GM19023 (cell line): Measurements from ENCODE around the gene CEACAM4.

Source experiments
- ATAC-seq: cut with Tn5 transposase; IDR thresholded peaks from one replicate; pipeline ENCODE4 v1.9.1; 2021; ENCODE audit warnings: mild to moderate bottlenecking, moderate library complexity; ENCODE audit not compliant: unreplicated experiment

Gene CEACAM4

GRCh38 chr19:41617941-41618730 is 8.7 kb downstream of the CEACAM4 start:
- no peak for ATAC-seq

- no peak for ATAC-seq
Measured at GRCh38 chr19:41616792-41617621, 9.9 kb downstream of the CEACAM4 start.

GRCh38 chr19:41615207-41615606 is 11.7 kb downstream of the CEACAM4 start:
- ATAC-seq, result no peak

- no peak for ATAC-seq
Measured at GRCh38 chr19:41612483-41612882, 14.4 kb downstream of the CEACAM4 start.

GRCh38 chr19:41610789-41611188 is 16.1 kb downstream of the CEACAM4 start:
- no peak for ATAC-seq

- no peak for ATAC-seq
Measured at GRCh38 chr19:41607668-41608067, 19.2 kb downstream of the CEACAM4 start.

GRCh38 chr19:41606215-41606837 is 20.5 kb downstream of the CEACAM4 start:
- ATAC-seq, result no peak

- no peak for ATAC-seq
Measured at GRCh38 chr19:41604831-41605230, 22.0 kb downstream of the CEACAM4 start.

- ATAC-seq, result no peak
Measured at GRCh38 chr19:41601771-41602170, 25.1 kb downstream of the CEACAM4 start.

- no peak for ATAC-seq
Measured at GRCh38 chr19:41599175-41599966, 27.5 kb downstream of the CEACAM4 start.

- ATAC-seq, result no peak
Measured at GRCh38 chr19:41597600-41598041, 29.3 kb downstream of the CEACAM4 start.

- ATAC-seq, result no peak
Measured at GRCh38 chr19:41595890-41596280, 31.0 kb downstream of the CEACAM4 start.

GRCh38 chr19:41595258-41595889 is 31.5 kb downstream of the CEACAM4 start:
- no peak for ATAC-seq

- ATAC-seq, result no peak
Measured at GRCh38 chr19:41591951-41592562, 34.8 kb downstream of the CEACAM4 start.

GRCh38 chr19:41590936-41591335 is 35.9 kb downstream of the CEACAM4 start:
- ATAC-seq, result no peak

GRCh38 chr19:41589371-41589770 is 37.5 kb downstream of the CEACAM4 start:
- ATAC-seq, result no peak

- ATAC-seq, result no peak
Measured at GRCh38 chr19:41588497-41589209, 38.2 kb downstream of the CEACAM4 start.

GRCh38 chr19:41587838-41588210 is 39.0 kb downstream of the CEACAM4 start:
- no peak for ATAC-seq

- ATAC-seq, result no peak
Measured at GRCh38 chr19:41587101-41587837, 39.6 kb downstream of the CEACAM4 start.
